Spleen (tissue), 7 donors: ENCODE measurements around the gene PSENEN.

Experiments
- CTCF ChIP-seq, 11 experiments: fragments of 200-600 bp in 7 of 11; fragments of 450-650 bp in 4 of 11; sonication (generic) in 4 of 11; IDR thresholded peaks in 8 of 11; conservative IDR thresholded peaks in 3 of 11; 1 replicate in 7 of 11; 2 replicates in 4 of 11; pipeline versions ENCODE4 v1.4.0 to v1.8.0; 2016 to 2021; ENCODE audit warnings: antibody characterized with exemption in 11 of 11, inconsistent platforms in 4 of 11, mild to moderate bottlenecking in 1 of 11
- POLR2A ChIP-seq, 3 donors: fragments of 450-650 bp; IDR thresholded peaks; one replicate each; pipeline ENCODE4 v1.5.1; 2017; ENCODE audit warnings: antibody characterized with exemption in 3 of 3, mild to moderate bottlenecking in 1 of 3
- POLR2AphosphoS5 ChIP-seq, 3 donors: sonication (generic); formaldehyde crosslinking; IDR thresholded peaks; one replicate each; pipeline ENCODE4 v1.5.1; 2017; ENCODE audit warnings: antibody characterized with exemption in 3 of 3
- donor health status: DM: no; HTN: no; CAD: no; lungs with moderate emphysema.
- donor health status: DM: no; HTN: no; CAD: no.
- donor health status: DM: no; HTN: no; CAD: no.

DNA sequence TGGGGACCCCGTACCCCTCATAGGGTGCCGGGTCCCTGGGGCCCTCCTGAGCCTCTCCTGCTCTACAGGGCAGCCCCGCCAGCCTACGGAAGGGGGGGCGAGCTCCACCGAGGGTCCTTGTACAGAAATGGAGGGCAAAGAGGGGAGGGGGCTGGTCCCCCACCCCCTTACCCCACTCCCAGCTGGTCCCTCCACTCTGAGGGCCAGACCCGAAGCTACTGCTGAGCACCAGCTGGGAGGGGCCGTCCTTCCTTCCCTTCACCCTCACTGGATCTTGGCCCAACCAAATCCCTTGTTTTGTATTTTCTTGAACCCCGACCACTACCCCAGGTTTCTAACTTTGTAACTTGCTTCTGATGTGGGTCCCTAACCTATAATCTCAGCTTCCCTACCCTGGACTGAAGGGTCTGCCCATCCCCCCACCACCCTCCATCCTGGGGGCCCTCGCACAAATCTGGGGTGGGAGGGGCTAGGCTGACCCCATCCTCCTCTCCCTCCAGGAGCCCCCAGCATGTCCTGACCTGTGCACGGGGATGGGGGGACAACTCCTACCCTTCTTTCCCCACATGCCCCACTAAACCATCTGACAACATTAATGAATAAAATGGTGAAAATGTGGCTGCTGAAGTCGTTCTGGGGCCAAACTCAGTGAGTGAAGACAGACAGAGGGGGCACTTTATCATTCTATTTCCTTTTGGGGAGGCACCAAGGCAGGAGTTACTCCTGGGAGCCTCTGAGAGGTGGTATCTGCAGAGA lies 42.9 kb downstream of the PSENEN start:
- TF ChIP-seq CTCF (IDR thresholded peaks at IDR 0.05 in 8 of 11, conservative IDR thresholded peaks at IDR 0.05 in 3 of 11): no peak
- no peak for TF ChIP-seq POLR2A (IDR thresholded peaks at IDR 0.05)
- TF ChIP-seq POLR2AphosphoS5 (IDR thresholded peaks at IDR 0.05): no peak
